ENCODE data around the gene CD48. TPM values are rescaled to one million over a fixed set of nuclear protein-coding genes. Genes with fewer than 3 reads are reported as not detected.

Gene CD48
- total and polyA plus RNA-seq, 4 donors: 2.5 to 10.0 (median 5.1) TPM

DNA sequence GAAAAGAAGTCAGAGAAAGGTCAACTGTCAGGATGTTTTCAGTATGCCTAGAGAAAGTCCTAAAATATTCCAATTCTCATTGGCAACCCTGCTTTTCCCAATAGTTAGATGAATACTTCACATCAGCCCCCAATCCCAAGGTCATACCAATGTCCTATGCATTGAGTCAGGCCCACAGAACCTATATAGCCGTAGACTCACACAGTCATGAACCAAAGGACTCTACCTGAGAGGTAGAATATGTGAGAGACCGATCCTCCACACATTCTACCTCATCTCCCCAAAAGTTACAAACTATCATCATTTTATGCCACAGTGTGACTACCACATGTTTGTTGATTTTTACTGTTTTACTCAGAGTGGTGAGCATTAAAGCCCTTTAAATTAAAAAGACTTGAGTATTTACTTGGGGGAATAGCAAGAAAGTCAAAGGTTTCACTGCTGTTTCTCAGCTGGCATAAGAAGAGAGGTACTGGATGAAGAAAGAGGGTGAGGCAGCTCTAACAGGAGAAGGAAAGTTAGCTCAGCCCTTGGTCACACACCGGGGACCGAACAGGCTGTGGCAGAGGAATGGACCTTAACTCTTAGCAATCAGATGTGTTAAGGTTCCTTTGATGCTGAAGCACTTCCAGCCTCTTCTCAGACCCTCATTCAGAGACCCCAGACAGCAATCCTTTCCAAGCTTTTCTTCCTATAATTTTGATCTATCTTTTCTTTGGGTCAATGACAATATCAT is 937 bp downstream of the CD48 start:
- Histone ChIP-seq H3K9me3 (ENCODE audit: control insufficient read depth in 4 of 4, low read length in 3 of 4) (no peaks in the 10 kb centered on the region), H3K4me1 (ENCODE audit: control insufficient read depth in 4 of 4, insufficient read depth in 4 of 4, low read length in 3 of 4) (no peaks in the 10 kb centered on the region), H3K27me3 (ENCODE audit: control insufficient read depth in 4 of 4, insufficient read depth in 4 of 4, low read length in 3 of 4) (no peaks in the 10 kb centered on the region), H3K9ac (ENCODE audit: low read depth in 1 of 2, low read length in 2 of 2) (peak overlapping the region in 1 of 2 donors; percentile 72), H3K27ac (ENCODE audit: low read depth in 1 of 2, low read length in 2 of 2) (peak overlapping the region in 1 of 2 donors; percentile 59), H3K4me3 (ENCODE audit: low read depth in 1 of 3, low read length in 3 of 3) (peak overlapping the region in 2 of 3 donors; percentile 12 to 54), H3K36me3 (ENCODE audit: control insufficient read depth in 4 of 4, insufficient read depth in 3 of 4, low read depth in 1 of 4, low read length in 3 of 4) (no peaks in the 10 kb centered on the region)
- DNase-seq (ENCODE audit: low spot score): no peak
- TF ChIP-seq, protein P1, sequence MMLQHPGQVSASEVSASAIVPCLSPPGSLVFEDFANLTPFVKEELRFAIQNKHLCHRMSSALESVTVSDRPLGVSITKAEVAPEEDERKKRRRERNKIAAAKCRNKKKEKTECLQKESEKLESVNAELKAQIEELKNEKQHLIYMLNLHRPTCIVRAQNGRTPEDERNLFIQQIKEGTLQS (IDR thresholded peaks at IDR 0.05): no peak
- TF ChIP-seq, protein P2, sequence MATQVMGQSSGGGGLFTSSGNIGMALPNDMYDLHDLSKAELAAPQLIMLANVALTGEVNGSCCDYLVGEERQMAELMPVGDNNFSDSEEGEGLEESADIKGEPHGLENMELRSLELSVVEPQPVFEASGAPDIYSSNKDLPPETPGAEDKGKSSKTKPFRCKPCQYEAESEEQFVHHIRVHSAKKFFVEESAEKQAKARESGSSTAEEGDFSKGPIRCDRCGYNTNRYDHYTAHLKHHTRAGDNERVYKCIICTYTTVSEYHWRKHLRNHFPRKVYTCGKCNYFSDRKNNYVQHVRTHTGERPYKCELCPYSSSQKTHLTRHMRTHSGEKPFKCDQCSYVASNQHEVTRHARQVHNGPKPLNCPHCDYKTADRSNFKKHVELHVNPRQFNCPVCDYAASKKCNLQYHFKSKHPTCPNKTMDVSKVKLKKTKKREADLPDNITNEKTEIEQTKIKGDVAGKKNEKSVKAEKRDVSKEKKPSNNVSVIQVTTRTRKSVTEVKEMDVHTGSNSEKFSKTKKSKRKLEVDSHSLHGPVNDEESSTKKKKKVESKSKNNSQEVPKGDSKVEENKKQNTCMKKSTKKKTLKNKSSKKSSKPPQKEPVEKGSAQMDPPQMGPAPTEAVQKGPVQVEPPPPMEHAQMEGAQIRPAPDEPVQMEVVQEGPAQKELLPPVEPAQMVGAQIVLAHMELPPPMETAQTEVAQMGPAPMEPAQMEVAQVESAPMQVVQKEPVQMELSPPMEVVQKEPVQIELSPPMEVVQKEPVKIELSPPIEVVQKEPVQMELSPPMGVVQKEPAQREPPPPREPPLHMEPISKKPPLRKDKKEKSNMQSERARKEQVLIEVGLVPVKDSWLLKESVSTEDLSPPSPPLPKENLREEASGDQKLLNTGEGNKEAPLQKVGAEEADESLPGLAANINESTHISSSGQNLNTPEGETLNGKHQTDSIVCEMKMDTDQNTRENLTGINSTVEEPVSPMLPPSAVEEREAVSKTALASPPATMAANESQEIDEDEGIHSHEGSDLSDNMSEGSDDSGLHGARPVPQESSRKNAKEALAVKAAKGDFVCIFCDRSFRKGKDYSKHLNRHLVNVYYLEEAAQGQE (IDR thresholded peaks at IDR 0.05): no peak
- TF ChIP-seq, protein P3, sequence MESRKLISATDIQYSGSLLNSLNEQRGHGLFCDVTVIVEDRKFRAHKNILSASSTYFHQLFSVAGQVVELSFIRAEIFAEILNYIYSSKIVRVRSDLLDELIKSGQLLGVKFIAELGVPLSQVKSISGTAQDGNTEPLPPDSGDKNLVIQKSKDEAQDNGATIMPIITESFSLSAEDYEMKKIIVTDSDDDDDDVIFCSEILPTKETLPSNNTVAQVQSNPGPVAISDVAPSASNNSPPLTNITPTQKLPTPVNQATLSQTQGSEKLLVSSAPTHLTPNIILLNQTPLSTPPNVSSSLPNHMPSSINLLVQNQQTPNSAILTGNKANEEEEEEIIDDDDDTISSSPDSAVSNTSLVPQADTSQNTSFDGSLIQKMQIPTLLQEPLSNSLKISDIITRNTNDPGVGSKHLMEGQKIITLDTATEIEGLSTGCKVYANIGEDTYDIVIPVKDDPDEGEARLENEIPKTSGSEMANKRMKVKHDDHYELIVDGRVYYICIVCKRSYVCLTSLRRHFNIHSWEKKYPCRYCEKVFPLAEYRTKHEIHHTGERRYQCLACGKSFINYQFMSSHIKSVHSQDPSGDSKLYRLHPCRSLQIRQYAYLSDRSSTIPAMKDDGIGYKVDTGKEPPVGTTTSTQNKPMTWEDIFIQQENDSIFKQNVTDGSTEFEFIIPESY (IDR thresholded peaks at IDR 0.05): no peak
- no peak for TF ChIP-seq FOXA1 (IDR thresholded peaks at IDR 0.05)
- no peak for TF ChIP-seq HNF4G (IDR thresholded peaks at IDR 0.05)
- TF ChIP-seq, protein P4, sequence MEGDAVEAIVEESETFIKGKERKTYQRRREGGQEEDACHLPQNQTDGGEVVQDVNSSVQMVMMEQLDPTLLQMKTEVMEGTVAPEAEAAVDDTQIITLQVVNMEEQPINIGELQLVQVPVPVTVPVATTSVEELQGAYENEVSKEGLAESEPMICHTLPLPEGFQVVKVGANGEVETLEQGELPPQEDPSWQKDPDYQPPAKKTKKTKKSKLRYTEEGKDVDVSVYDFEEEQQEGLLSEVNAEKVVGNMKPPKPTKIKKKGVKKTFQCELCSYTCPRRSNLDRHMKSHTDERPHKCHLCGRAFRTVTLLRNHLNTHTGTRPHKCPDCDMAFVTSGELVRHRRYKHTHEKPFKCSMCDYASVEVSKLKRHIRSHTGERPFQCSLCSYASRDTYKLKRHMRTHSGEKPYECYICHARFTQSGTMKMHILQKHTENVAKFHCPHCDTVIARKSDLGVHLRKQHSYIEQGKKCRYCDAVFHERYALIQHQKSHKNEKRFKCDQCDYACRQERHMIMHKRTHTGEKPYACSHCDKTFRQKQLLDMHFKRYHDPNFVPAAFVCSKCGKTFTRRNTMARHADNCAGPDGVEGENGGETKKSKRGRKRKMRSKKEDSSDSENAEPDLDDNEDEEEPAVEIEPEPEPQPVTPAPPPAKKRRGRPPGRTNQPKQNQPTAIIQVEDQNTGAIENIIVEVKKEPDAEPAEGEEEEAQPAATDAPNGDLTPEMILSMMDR (IDR thresholded peaks at IDR 0.05; ENCODE audit: low read depth, low read length, missing input control): no peak
- no peak for TF ChIP-seq FOXA2 (IDR thresholded peaks at IDR 0.05)
- no peak for TF ChIP-seq GABPA (IDR thresholded peaks at IDR 0.05 in 1 of 2, conservative IDR thresholded peaks at IDR 0.05 in 1 of 2)
- TF ChIP-seq RXRA (IDR thresholded peaks at IDR 0.05): no peak
- TF ChIP-seq JUND (IDR thresholded peaks at IDR 0.05): no peak
- TF ChIP-seq RAD21 (IDR thresholded peaks at IDR 0.05): no peak
- no peak for TF ChIP-seq YY1 (IDR thresholded peaks at IDR 0.05)
- TF ChIP-seq NR2F2 (IDR thresholded peaks at IDR 0.05): no peak
- WGBS: 81% methylated on average over 4 of the region's 4 CpGs

DNA sequence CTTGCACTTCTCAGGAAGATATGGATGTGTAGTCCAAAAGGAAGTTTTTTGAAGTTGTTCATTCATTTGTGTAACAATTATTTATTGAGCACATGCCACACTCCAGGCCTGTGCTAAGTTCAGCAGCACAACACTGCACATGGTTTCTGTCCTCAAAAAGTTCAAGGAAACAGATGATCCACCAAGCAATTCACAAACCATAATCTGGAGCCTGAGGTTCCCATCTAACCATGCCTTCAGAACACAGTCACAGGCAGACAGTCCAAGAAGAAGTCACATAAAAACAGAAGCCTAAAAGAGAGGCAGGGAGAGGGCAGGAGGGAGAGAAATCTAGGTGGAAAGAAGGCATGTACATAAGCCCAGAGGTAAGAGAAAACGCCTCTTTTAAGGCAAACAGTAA is 1.9 kb downstream of the CD48 start:
- TF ChIP-seq, protein P2 (IDR thresholded peaks at IDR 0.05): no peak
- no peak for TF ChIP-seq SP1 (IDR thresholded peaks at IDR 0.05)
- no peak for TF ChIP-seq RXRA (IDR thresholded peaks at IDR 0.05)
- TF ChIP-seq, protein P4 (IDR thresholded peaks at IDR 0.05; ENCODE audit: low read depth, low read length, missing input control): no peak
- WGBS: 67% methylated on average over 1 of the region's 1 CpG
- no peaks in the 10 kb centered on the region for H3K36me3 ChIP-seq (ENCODE audit: control insufficient read depth in 4 of 4, insufficient read depth in 3 of 4, low read depth in 1 of 4, low read length in 3 of 4)
- no peaks in the 10 kb centered on the region for H3K9me3 ChIP-seq (ENCODE audit: control insufficient read depth in 4 of 4, low read length in 3 of 4)
- peak overlapping the region in 1 of 2 donors; percentile 12 for H3K9ac ChIP-seq (ENCODE audit: low read depth in 1 of 2, low read length in 2 of 2)
- H3K27me3 ChIP-seq (ENCODE audit: control insufficient read depth in 4 of 4, insufficient read depth in 4 of 4, low read length in 3 of 4): no peaks in the 10 kb centered on the region
- H3K27ac ChIP-seq (ENCODE audit: low read depth in 1 of 2, low read length in 2 of 2): peak overlapping the region in 1 of 2 donors; percentile 35
- peak overlapping the region in 1 of 3 donors; percentile 12 for H3K4me3 ChIP-seq (ENCODE audit: low read depth in 1 of 3, low read length in 3 of 3)
- no peaks in the 10 kb centered on the region for H3K4me1 ChIP-seq (ENCODE audit: control insufficient read depth in 4 of 4, insufficient read depth in 4 of 4, low read length in 3 of 4)
- DNase-seq (ENCODE audit: low spot score): no peak

Measured in liver (tissue), 9 donors.